22Rv1 (cell line): ENCODE results near the gene LMTK2.

Source experiments
- H3K27ac ChIP-seq: fragments of 450-650 bp; 2 replicates; pipeline ENCODE4 v1.5.1; 2017
- ZFX ChIP-seq: fragments of 450-650 bp; IDR thresholded peaks from 2 replicates; pipeline ENCODE4 v1.6.1; 2017; ENCODE audit warnings: antibody characterized with exemption, borderline replicate concordance
- TF ChIP-seq, protein P1 (sequence below): fragments of 450-650 bp; IDR thresholded peaks from 2 replicates; pipeline ENCODE4 v1.5.1; 2017; ENCODE audit warnings: mild to moderate bottlenecking

LMTK2 gene

DNA sequence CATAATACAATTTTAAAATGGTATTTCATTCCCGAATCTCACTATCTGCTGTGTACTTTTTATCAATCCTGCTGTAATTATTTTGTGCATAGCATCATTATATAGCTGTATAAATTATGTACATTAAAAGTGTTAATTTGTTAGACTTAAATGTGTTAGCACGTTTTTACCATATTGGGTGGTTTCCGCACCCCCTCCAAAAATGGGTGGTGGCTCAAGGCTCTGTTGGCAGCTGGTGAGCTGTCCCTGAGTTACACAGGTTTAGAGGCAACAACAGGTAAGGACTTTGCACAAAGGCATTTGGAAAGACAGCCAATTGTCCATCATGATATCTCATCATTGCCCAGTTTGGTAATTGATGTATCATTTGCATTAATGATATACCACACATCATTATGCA, 18.6 kb upstream of the LMTK2 start:
- TF ChIP-seq, protein P1, sequence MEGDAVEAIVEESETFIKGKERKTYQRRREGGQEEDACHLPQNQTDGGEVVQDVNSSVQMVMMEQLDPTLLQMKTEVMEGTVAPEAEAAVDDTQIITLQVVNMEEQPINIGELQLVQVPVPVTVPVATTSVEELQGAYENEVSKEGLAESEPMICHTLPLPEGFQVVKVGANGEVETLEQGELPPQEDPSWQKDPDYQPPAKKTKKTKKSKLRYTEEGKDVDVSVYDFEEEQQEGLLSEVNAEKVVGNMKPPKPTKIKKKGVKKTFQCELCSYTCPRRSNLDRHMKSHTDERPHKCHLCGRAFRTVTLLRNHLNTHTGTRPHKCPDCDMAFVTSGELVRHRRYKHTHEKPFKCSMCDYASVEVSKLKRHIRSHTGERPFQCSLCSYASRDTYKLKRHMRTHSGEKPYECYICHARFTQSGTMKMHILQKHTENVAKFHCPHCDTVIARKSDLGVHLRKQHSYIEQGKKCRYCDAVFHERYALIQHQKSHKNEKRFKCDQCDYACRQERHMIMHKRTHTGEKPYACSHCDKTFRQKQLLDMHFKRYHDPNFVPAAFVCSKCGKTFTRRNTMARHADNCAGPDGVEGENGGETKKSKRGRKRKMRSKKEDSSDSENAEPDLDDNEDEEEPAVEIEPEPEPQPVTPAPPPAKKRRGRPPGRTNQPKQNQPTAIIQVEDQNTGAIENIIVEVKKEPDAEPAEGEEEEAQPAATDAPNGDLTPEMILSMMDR: no peak
- no peak for TF ChIP-seq ZFX
- H3K27ac ChIP-seq: no peak overlapping the region

DNA sequence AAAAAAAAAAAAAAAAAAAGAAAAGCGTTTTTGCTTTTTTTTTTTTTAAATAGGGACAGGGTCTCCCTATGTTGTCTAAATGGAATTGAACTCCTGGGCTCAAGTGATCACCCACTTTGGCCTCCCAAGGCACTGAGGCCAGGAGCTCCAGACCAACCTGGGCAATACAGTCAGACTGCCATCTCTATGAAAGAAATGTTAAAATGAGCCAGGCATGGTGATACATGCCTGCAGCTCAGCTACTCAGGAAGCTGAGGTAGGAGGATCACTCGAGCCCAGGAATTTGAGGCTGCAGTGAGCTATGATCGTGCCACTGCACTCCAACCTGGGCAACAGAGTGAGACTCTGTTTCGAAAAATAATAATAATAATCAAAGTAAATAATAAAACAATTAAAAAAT, 16.5 kb upstream of the LMTK2 start:
- TF ChIP-seq, protein P1: no peak
- no peak for TF ChIP-seq ZFX
- no peak overlapping the region for H3K27ac ChIP-seq

DNA sequence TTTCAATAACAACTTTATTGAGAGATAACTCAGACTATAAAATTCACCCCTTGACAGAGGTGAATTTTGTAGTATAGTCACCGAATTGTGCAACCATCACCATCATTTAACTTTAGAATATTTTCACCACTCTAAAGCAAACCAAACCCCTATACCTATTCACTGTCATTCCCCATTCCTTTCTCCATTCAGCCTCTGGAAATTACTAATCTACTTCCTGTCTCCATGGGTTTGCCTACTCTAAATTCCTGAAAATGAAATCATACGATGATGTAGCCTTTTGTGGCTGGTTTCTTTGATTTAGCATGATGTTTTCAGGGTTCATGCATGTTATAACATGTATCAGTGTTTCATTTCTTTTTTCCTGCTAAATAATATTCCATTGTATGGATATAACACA, 15.6 kb upstream of the LMTK2 start:
- no peak overlapping the region for H3K27ac ChIP-seq
- TF ChIP-seq ZFX: no peak
- TF ChIP-seq, protein P1: no peak

DNA sequence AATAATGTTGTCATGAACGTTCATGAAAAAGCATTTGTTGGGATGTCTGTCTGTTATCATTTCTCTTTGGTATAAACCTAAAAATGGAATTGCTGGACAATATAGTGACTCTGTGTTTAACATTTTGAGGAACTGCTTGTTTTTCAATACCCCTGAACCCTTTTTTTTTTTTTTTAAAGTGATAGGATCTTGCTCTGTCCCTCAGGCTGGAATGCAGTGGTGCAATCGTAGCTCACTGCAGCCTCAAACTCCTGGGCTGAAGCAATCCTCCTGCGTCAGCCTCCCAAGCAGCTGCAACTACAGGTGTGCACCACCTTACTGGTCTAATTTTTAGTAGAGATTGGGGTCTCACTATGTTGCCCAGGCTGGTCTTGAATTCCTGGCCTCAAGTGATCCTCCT, 15.1 kb upstream of the LMTK2 start:
- TF ChIP-seq, protein P1: no peak
- no peak for TF ChIP-seq ZFX
- no peak overlapping the region for H3K27ac ChIP-seq

DNA sequence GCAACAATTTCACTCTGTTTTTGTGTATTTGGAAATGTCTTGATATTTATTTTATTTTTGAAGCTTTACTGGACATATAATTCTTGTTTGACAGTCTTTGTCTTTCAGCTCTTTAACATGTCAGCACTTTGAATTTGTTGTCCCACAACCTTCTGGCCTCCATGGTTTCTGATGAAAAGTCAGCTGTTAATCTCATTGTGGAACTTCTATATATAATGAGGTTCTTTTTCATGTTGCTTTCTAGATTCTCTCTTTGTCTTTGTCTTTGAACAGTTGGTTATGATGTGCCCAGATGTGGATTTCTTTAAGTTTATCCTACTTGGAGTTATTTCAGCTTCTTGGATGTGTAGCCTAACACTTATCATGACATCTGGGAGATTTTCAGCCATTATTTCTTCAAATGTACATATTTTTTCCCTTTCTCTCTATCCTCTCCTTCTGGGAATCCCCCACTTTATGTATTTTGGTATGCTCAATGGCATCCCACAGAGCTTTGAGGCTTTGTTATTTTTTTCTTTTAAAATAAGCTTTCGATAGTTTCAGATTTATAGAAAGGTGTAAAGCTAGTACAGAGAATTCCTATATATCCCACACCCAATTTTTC, 9.5 kb upstream of the LMTK2 start:
- TF ChIP-seq, protein P1: no peak
- H3K27ac ChIP-seq: no peak overlapping the region

DNA sequence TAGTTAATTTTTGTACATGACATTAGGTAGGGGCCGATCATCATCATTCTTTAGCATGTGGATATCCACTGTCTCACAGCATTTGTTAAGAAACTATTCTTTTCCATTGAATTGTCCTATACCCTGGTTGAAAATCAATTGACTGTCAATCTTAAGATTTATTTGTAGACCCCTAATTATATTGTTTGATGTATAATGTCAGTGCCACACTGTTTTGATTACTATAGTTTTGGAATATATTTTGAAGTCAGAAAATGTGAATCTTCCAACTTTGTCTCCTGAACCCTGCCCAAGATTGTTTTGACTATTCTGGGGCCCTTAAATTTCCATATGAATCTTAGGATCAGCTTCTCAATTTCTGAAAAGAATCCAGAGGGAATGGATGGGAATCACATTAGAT, 6.6 kb upstream of the LMTK2 start:
- TF ChIP-seq, protein P1: no peak
- no peak for TF ChIP-seq ZFX

DNA sequence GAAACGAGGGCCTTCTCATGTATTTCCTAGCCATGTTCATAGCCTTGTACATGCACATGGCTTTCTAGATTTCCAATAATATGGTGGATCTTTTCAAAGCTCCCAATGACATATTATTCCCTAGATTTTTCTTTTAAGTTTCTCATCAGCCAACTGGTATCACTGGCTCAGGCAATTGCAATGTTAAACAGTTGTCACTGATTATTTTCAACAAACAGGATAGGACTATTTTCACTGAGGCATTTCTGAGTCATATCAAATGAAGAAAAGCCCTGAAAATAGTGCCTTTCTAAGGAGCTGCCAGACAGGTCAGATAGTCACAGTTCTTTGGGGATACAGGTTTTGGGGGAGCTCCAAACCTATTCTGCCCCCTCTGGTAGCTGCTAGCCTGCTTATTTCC, 4.5 kb upstream of the LMTK2 start:
- TF ChIP-seq, protein P1: no peak
- no peak for TF ChIP-seq ZFX
- H3K27ac ChIP-seq: no peak overlapping the region

More for the DNA sequence above, 6.6 kb upstream of the LMTK2 start:
- no peak overlapping the region for H3K27ac ChIP-seq
